ENCODE data around the gene CERK.

DNA sequence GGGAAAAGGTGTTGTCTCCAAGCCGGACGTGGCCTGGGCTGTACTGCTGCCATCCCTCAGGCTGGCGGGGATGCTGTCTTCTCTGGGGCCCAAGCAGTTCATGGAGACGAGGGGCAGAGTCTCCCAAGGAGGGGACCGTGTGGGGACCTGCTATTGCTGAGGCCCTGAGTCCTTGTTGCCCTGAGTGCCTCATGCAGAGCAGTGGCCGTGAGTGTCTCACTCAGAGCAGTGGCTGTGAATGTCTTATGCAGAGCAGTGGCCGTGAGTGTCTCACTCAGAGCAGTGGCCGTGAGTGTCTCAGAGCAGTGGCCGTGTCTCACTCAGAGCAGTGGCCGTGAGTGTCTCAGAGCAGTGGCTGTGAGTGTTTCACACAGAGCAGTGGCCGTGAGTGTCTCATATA is 63.1 kb downstream of the CERK start:
- no peak for TF ChIP-seq SCRT2 (tag by site-specific recombination; IDR thresholded peaks at IDR 0.05)
- TF ChIP-seq, protein P1, sequence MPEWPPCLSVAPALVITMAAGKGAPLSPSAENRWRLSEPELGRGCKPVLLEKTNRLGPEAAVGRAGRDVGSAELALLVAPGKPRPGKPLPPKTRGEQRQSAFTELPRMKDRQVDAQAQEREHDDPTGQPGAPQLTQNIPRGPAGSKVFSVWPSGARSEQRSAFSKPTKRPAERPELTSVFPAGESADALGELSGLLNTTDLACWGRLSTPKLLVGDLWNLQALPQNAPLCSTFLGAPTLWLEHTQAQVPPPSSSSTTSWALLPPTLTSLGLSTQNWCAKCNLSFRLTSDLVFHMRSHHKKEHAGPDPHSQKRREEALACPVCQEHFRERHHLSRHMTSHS (tag by site-specific recombination; IDR thresholded peaks at IDR 0.05), result no peak
- no peak for TF ChIP-seq ZNF184 (tag by site-specific recombination; IDR thresholded peaks at IDR 0.05)
- TF ChIP-seq, protein P2, sequence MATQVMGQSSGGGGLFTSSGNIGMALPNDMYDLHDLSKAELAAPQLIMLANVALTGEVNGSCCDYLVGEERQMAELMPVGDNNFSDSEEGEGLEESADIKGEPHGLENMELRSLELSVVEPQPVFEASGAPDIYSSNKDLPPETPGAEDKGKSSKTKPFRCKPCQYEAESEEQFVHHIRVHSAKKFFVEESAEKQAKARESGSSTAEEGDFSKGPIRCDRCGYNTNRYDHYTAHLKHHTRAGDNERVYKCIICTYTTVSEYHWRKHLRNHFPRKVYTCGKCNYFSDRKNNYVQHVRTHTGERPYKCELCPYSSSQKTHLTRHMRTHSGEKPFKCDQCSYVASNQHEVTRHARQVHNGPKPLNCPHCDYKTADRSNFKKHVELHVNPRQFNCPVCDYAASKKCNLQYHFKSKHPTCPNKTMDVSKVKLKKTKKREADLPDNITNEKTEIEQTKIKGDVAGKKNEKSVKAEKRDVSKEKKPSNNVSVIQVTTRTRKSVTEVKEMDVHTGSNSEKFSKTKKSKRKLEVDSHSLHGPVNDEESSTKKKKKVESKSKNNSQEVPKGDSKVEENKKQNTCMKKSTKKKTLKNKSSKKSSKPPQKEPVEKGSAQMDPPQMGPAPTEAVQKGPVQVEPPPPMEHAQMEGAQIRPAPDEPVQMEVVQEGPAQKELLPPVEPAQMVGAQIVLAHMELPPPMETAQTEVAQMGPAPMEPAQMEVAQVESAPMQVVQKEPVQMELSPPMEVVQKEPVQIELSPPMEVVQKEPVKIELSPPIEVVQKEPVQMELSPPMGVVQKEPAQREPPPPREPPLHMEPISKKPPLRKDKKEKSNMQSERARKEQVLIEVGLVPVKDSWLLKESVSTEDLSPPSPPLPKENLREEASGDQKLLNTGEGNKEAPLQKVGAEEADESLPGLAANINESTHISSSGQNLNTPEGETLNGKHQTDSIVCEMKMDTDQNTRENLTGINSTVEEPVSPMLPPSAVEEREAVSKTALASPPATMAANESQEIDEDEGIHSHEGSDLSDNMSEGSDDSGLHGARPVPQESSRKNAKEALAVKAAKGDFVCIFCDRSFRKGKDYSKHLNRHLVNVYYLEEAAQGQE (tag by site-specific recombination; IDR thresholded peaks at IDR 0.05), result no peak
- TF ChIP-seq ZNF670 (tag by site-specific recombination; IDR thresholded peaks at IDR 0.05; ENCODE audit: low read depth), result no peak
- TF ChIP-seq, protein P3, sequence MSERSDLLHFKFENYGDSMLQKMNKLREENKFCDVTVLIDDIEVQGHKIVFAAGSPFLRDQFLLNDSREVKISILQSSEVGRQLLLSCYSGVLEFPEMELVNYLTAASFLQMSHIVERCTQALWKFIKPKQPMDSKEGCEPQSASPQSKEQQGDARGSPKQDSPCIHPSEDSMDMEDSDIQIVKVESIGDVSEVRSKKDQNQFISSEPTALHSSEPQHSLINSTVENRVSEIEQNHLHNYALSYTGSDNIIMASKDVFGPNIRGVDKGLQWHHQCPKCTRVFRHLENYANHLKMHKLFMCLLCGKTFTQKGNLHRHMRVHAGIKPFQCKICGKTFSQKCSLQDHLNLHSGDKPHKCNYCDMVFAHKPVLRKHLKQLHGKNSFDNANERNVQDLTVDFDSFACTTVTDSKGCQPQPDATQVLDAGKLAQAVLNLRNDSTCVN (tag by site-specific recombination; optimal IDR thresholded peaks at IDR 0.05), result no peak
- TF ChIP-seq ZNF274 (IDR thresholded peaks at IDR 0.05; ENCODE audit: low read length), result no peak
- no peak for TF ChIP-seq ZNF274 (tag by site-specific recombination; IDR thresholded peaks at IDR 0.05; ENCODE audit: borderline replicate concordance)
- TF ChIP-seq ZNF175 (tag by site-specific recombination; IDR thresholded peaks at IDR 0.05), result no peak
- TF ChIP-seq, protein P4, sequence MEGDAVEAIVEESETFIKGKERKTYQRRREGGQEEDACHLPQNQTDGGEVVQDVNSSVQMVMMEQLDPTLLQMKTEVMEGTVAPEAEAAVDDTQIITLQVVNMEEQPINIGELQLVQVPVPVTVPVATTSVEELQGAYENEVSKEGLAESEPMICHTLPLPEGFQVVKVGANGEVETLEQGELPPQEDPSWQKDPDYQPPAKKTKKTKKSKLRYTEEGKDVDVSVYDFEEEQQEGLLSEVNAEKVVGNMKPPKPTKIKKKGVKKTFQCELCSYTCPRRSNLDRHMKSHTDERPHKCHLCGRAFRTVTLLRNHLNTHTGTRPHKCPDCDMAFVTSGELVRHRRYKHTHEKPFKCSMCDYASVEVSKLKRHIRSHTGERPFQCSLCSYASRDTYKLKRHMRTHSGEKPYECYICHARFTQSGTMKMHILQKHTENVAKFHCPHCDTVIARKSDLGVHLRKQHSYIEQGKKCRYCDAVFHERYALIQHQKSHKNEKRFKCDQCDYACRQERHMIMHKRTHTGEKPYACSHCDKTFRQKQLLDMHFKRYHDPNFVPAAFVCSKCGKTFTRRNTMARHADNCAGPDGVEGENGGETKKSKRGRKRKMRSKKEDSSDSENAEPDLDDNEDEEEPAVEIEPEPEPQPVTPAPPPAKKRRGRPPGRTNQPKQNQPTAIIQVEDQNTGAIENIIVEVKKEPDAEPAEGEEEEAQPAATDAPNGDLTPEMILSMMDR (tag by site-specific recombination; IDR thresholded peaks at IDR 0.05), result no peak
- no peak for TF ChIP-seq KLF9 (tag by site-specific recombination; IDR thresholded peaks at IDR 0.05; ENCODE audit: low read depth)
- no peak for TF ChIP-seq ZNF354C (tag by site-specific recombination; IDR thresholded peaks at IDR 0.05; ENCODE audit: borderline replicate concordance, low read depth)
- TF ChIP-seq ZNF394 (tag by site-specific recombination; IDR thresholded peaks at IDR 0.05; ENCODE audit: borderline replicate concordance), result no peak
- TF ChIP-seq ZNF561 (tag by site-specific recombination; IDR thresholded peaks at IDR 0.05; ENCODE audit: borderline replicate concordance), result no peak

Measured in HEK293 (cell line).